Astrocyte (in vitro differentiated cells and primary cell): ENCODE data around the gene ZMYND11. TPM values are rescaled to one million over a fixed set of nuclear protein-coding genes. Genes with fewer than 3 reads are reported as not detected.

Source experiments
- DNase-seq: peaks from one replicate; pipeline ENCODE4 v3.0.0-alpha.2; 2010; ENCODE audit warnings: low read depth
- FAIRE-seq: peaks from 2 replicates; lab custom pipeline; 2011; peaks lifted over from hg19 to GRCh38; lab: Jason Lieb, UNC
- H2AFZ ChIP-seq: 2 replicates; pipeline ENCODE4 v1.6.0; 2012; ENCODE audit warnings: low read depth, low read length, inconsistent platforms
- H3K27ac ChIP-seq: 2 replicates; pipeline ENCODE4 v1.5.1; 2011; ENCODE audit warnings: low read depth, low read length, inconsistent platforms
- H3K27me3 ChIP-seq: 2 replicates; pipeline ENCODE4 v1.6.0; 2011; ENCODE audit warnings: low read length, inconsistent platforms; ENCODE audit not compliant: insufficient read depth
- H3K36me3 ChIP-seq: 2 replicates; pipeline ENCODE4 v1.5.1; 2011; ENCODE audit warnings: low read length, inconsistent platforms; ENCODE audit not compliant: insufficient read depth
- H3K4me1 ChIP-seq: 2 replicates; pipeline ENCODE4 v1.5.1; 2011; ENCODE audit warnings: low read length, inconsistent platforms; ENCODE audit not compliant: insufficient read depth
- H3K4me2 ChIP-seq: 2 replicates; pipeline ENCODE4 v1.6.0; 2012; ENCODE audit warnings: low read length, inconsistent platforms
- H3K4me3 ChIP-seq: 2 replicates; pipeline ENCODE4 v1.5.1; 2011; ENCODE audit warnings: low read depth, mild to moderate bottlenecking, low read length, inconsistent platforms; ENCODE audit not compliant: insufficient read depth
- H3K79me2 ChIP-seq: 2 replicates; pipeline ENCODE4 v1.6.0; 2012; ENCODE audit warnings: mild to moderate bottlenecking, low read length, inconsistent platforms; ENCODE audit not compliant: insufficient read depth
- H3K9ac ChIP-seq: 2 replicates; pipeline ENCODE4 v1.6.0; 2012; ENCODE audit warnings: mild to moderate bottlenecking, low read length, inconsistent platforms
- H3K9me3 ChIP-seq: 2 replicates; pipeline ENCODE4 v1.5.1; 2012; ENCODE audit warnings: low read depth, mild to moderate bottlenecking, low read length, inconsistent platforms; ENCODE audit not compliant: insufficient read depth
- H4K20me1 ChIP-seq: 2 replicates; pipeline ENCODE4 v1.6.0; 2012; ENCODE audit warnings: low read length, inconsistent platforms; ENCODE audit not compliant: insufficient read depth
- H3K27ac Mint-ChIP-seq: one replicate; pipeline ENCODE4 v1.8.0; 2021; ENCODE audit warnings: mild to moderate bottlenecking, mixed read lengths; ENCODE audit not compliant: unreplicated experiment
- H3K27me3 Mint-ChIP-seq: one replicate; pipeline ENCODE4 v1.8.0; 2021; ENCODE audit warnings: low read depth, mixed read lengths; ENCODE audit not compliant: unreplicated experiment
- H3K36me3 Mint-ChIP-seq: one replicate; pipeline ENCODE4 v1.8.0; 2021; ENCODE audit warnings: low read depth, mixed read lengths; ENCODE audit not compliant: unreplicated experiment
- H3K4me1 Mint-ChIP-seq: one replicate; pipeline ENCODE4 v1.8.0; 2021; ENCODE audit warnings: low read depth, mixed read lengths; ENCODE audit not compliant: unreplicated experiment
- H3K4me3 Mint-ChIP-seq: one replicate; pipeline ENCODE4 v1.8.0; 2021; ENCODE audit warnings: mild to moderate bottlenecking, moderate library complexity, mixed read lengths; ENCODE audit not compliant: unreplicated experiment
- H3K9me3 Mint-ChIP-seq: one replicate; pipeline ENCODE4 v1.8.0; 2021; ENCODE audit warnings: mild to moderate bottlenecking, mixed read lengths; ENCODE audit not compliant: unreplicated experiment
- CTCF ChIP-seq: IDR thresholded peaks from 2 replicates; pipeline ENCODE4 v1.5.1; 2011; ENCODE audit warnings: low read depth, mild to moderate bottlenecking, inconsistent platforms, low read length, moderate library complexity; ENCODE audit not compliant: insufficient read depth
- EZH2 ChIP-seq: IDR thresholded peaks from 2 replicates; pipeline ENCODE4 v1.6.1; 2012; ENCODE audit warnings: mild to moderate bottlenecking, low read length, inconsistent platforms; ENCODE audit not compliant: insufficient read depth
- total RNA-seq: library from RNA; stranded (reverse); gene quantifications from 2 replicates; pipeline ENCODE4 v1.2.1, GENCODE V29; 2021

Gene ZMYND11
- total RNA-seq, 1 donor from 2014 or later, result 37.9 TPM

GRCh38 chr10:104862-105565 is 30.2 kb upstream of the ZMYND11 start:
- DNase-seq, result no peak

GRCh38 chr10:105806-106205 is 29.4 kb upstream of the ZMYND11 start:
- H3K36me3 ChIP-seq, result no peaks in the 10 kb centered on the region
- peaks cover 6% of the 10 kb centered on the region for H3K27me3 Mint-ChIP-seq
- H3K4me1 ChIP-seq, result no peaks in the 10 kb centered on the region
- H3K79me2 ChIP-seq, result no peaks in the 10 kb centered on the region
- H3K4me1 Mint-ChIP-seq, result no peaks in the 10 kb centered on the region
- TF ChIP-seq CTCF, result no peak
- no peak for TF ChIP-seq EZH2
- no peak overlapping the region for H2AFZ ChIP-seq
- H3K4me3 Mint-ChIP-seq, result no peak overlapping the region
- H3K27ac ChIP-seq, result no peak overlapping the region
- no peak overlapping the region for H3K27ac Mint-ChIP-seq
- peaks cover 5% of the 10 kb centered on the region for H3K27me3 ChIP-seq
- FAIRE-seq, result no peak
- no peaks in the 10 kb centered on the region for H4K20me1 ChIP-seq
- H3K9me3 Mint-ChIP-seq, result no peaks in the 10 kb centered on the region
- no peak overlapping the region for H3K9ac ChIP-seq
- no peak overlapping the region for H3K4me3 ChIP-seq
- H3K36me3 Mint-ChIP-seq, result no peaks in the 10 kb centered on the region
- no peak overlapping the region for H3K4me2 ChIP-seq
- peaks cover 4% of the 10 kb centered on the region for H3K9me3 ChIP-seq
- no peak for DNase-seq

More at GRCh38 chr10:104862-105565, 30.2 kb upstream of the ZMYND11 start:
- Histone ChIP-seq H3K4me3 (no peak overlapping the region), H3K9me3 (peaks cover 4% of the 10 kb centered on the region), H4K20me1 (no peaks in the 10 kb centered on the region), H3K4me1 (no peaks in the 10 kb centered on the region), H3K9ac (no peak overlapping the region), H3K79me2 (no peaks in the 10 kb centered on the region), H3K27ac (no peak overlapping the region), H3K27me3 (peaks cover 5% of the 10 kb centered on the region), H3K36me3 (no peaks in the 10 kb centered on the region), H3K4me2 (no peak overlapping the region), H2AFZ (no peak overlapping the region)
- TF ChIP-seq EZH2 (no peak), CTCF (no peak)
- H3K27me3 Mint-ChIP-seq, result peaks cover 6% of the 10 kb centered on the region
- no peaks in the 10 kb centered on the region for H3K9me3 Mint-ChIP-seq
- H3K27ac Mint-ChIP-seq, result no peak overlapping the region
- H3K36me3 Mint-ChIP-seq, result no peaks in the 10 kb centered on the region
- H3K4me3 Mint-ChIP-seq, result no peak overlapping the region
- no peak for FAIRE-seq
- no peaks in the 10 kb centered on the region for H3K4me1 Mint-ChIP-seq

GRCh38 chr10:106740-107139 is 28.5 kb upstream of the ZMYND11 start:
- H3K27ac ChIP-seq, result no peak overlapping the region
- H3K4me3 Mint-ChIP-seq, result no peak overlapping the region
- H3K36me3 Mint-ChIP-seq, result no peaks in the 10 kb centered on the region
- DNase-seq (no peak), FAIRE-seq (no peak)
- no peaks in the 10 kb centered on the region for H3K9me3 Mint-ChIP-seq
- H3K4me1 Mint-ChIP-seq, result no peaks in the 10 kb centered on the region
- H3K27me3 Mint-ChIP-seq, result peaks cover 6% of the 10 kb centered on the region
- peaks cover 4% of the 10 kb centered on the region for H3K9me3 ChIP-seq
- H3K4me3 ChIP-seq, result no peak overlapping the region
- no peak overlapping the region for H3K9ac ChIP-seq
- no peaks in the 10 kb centered on the region for H3K79me2 ChIP-seq
- no peaks in the 10 kb centered on the region for H3K4me1 ChIP-seq
- H3K4me2 ChIP-seq, result no peak overlapping the region
- H3K36me3 ChIP-seq, result no peaks in the 10 kb centered on the region
- H4K20me1 ChIP-seq, result no peaks in the 10 kb centered on the region
- no peak overlapping the region for H2AFZ ChIP-seq
- TF ChIP-seq EZH2 (no peak), CTCF (no peak)
- H3K27ac Mint-ChIP-seq, result no peak overlapping the region
- H3K27me3 ChIP-seq, result peaks cover 5% of the 10 kb centered on the region
